Activated B cell treated with CpG ODN at 0.5 μM for 24 hours (primary cell): ENCODE results near the gene MAOB. TPM values are rescaled to one million over a fixed set of nuclear protein-coding genes. Genes with fewer than 3 reads are reported as not detected.

Source experiments
- ATAC-seq: fragments of 200-7000 bp; cut with Tn5 transposase; one replicate; pipeline ENCODE4 v1.10.0; 2021; ENCODE audit warnings: low read depth, mild to moderate bottlenecking, moderate library complexity
- CTCF ChIA-PET: fragments of 350-600 bp; sonication (Branson Sonifier 250); formaldehyde crosslinking; loops from one replicate; lab custom pipeline; 2021; ENCODE audit warnings: antibody characterized with exemption; lab: Charles Lee
- POLR2A ChIA-PET: fragments of 350-600 bp; sonication (Branson Sonifier 250); formaldehyde crosslinking; loops from one replicate; lab custom pipeline; 2021; ENCODE audit warnings: antibody characterized with exemption; lab: Charles Lee
- DNase-seq: peaks from one replicate; pipeline ENCODE4 v3.0.0; 2022
- H3K27ac Mint-ChIP-seq: one replicate; pipeline ENCODE4 v1.8.0; 2020; ENCODE audit warnings: mixed read lengths
- H3K27me3 Mint-ChIP-seq: one replicate; pipeline ENCODE4 v1.8.0; 2021; ENCODE audit warnings: mixed read lengths
- H3K36me3 Mint-ChIP-seq: one replicate; pipeline ENCODE4 v1.8.0; 2021; ENCODE audit warnings: low read depth, mixed read lengths
- H3K4me1 Mint-ChIP-seq: one replicate; pipeline ENCODE4 v1.8.0; 2021; ENCODE audit warnings: mixed read lengths
- H3K4me3 Mint-ChIP-seq: one replicate; pipeline ENCODE4 v1.8.0; 2020; ENCODE audit warnings: mild to moderate bottlenecking, mixed read lengths
- H3K9me3 Mint-ChIP-seq: one replicate; pipeline ENCODE4 v1.8.0; 2020; ENCODE audit warnings: mixed read lengths
- CTCF ChIP-seq: fragments of 200-600 bp; IDR thresholded peaks from one replicate; pipeline ENCODE4 v1.8.0; 2022; ENCODE audit warnings: antibody characterized with exemption, mild to moderate bottlenecking
- intact Hi-C: fragments of 100-400 bp; cut with micrococcal nuclease; formaldehyde crosslinking; loops from one replicate; pipeline ENCODE4 v1.15.1; 2024
- total RNA-seq: library from RNA; stranded (reverse); gene quantifications from 2 replicates; pipeline ENCODE4 v1.2.3, GENCODE V29; 2022

MAOB gene
- total RNA-seq, 1 donor from 2014 or later: not detected

GRCh38 chrX:43747476-43747875 is 134.8 kb downstream of the MAOB start:
- DNase-seq: no peak
- ChIA-PET CTCF (interaction anchor here (1.4 kb wide), 1 partner anchor 188 kb away, joined by 3 read pairs; no protein-coding TSS in a partner anchor), POLR2A (no interaction called here)
- no peak for TF ChIP-seq CTCF
- Mint-ChIP-seq H3K27ac (no peak overlapping the region), H3K36me3 (no peaks in the 10 kb centered on the region), H3K9me3 (no peaks in the 10 kb centered on the region), H3K27me3 (no peaks in the 10 kb centered on the region), H3K4me3 (no peak overlapping the region), H3K4me1 (peaks cover 3% of the 10 kb centered on the region)
- intact Hi-C loops: no loop called here
- ATAC-seq: no peak

DNA sequence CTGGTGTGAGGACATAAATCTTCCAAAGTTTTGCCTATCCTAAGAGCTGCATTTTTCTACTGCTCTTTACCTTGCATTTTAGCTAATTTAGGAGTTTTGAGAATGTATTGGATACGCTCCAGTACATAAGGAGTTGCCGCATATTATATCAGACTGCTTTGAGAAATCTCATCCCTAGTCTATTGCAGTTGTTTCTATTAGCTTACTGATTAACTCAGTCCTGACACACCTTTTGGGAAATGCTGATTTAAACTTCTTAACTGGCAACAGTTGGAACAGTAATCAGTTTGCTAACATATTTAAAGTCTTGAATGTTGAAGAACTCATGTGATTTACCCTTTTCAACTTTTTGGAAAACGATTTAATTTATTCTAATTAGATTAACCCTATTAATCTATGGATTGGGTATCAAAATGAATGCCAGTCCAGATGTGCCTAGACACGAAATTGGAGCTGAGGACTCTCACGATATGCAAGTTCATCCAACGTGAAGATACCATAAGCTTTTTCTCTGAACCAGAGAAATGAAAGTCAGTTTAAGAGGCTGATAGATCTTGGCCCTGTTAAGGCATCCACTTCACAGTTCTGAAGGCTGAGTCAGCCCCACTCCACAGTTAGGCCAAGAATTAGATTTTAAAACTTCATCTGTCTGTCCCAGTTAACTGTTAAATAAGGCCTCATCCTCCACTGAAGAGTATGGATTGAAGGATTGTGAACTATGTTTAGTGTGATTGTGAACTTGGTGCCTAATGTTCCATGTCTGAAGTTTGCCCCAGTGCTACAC is 136.1 kb downstream of the MAOB start:
- peaks cover 3% of the 10 kb centered on the region for H3K4me1 Mint-ChIP-seq
- CTCF ChIA-PET: no interaction called here
- H3K27ac Mint-ChIP-seq: no peak overlapping the region
- no peak overlapping the region for H3K4me3 Mint-ChIP-seq
- no peaks in the 10 kb centered on the region for H3K36me3 Mint-ChIP-seq
- no peak for TF ChIP-seq CTCF
- H3K27me3 Mint-ChIP-seq: no peaks in the 10 kb centered on the region
- no peaks in the 10 kb centered on the region for H3K9me3 Mint-ChIP-seq
- no peak for DNase-seq
- ATAC-seq: no peak
- POLR2A ChIA-PET: no interaction called here
- intact Hi-C loops: no loop called here

DNA sequence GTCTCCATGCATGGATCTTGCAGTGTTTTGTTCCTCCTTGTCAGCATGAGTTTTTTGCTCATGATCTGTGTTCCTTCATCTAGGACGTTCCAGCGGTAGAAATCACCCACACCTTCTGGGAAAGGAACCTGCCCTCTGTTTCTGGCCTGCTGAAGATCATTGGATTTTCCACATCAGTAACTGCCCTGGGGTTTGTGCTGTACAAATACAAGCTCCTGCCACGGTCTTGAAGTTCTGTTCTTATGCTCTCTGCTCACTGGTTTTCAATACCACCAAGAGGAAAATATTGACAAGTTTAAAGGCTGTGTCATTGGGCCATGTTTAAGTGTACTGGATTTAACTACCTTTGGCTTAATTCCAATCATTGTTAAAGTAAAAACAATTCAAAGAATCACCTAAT is 138.0 kb downstream of the MAOB start:
- intact Hi-C loops: no loop called here
- ATAC-seq (no peak), DNase-seq (no peak)
- ChIA-PET CTCF (no interaction called here), POLR2A (no interaction called here)
- no peak overlapping the region for H3K27ac Mint-ChIP-seq
- TF ChIP-seq CTCF: no peak
- no peaks in the 10 kb centered on the region for H3K4me1 Mint-ChIP-seq
- H3K36me3 Mint-ChIP-seq: no peaks in the 10 kb centered on the region
- H3K4me3 Mint-ChIP-seq: no peak overlapping the region
- H3K27me3 Mint-ChIP-seq: no peaks in the 10 kb centered on the region
- H3K9me3 Mint-ChIP-seq: no peaks in the 10 kb centered on the region

DNA sequence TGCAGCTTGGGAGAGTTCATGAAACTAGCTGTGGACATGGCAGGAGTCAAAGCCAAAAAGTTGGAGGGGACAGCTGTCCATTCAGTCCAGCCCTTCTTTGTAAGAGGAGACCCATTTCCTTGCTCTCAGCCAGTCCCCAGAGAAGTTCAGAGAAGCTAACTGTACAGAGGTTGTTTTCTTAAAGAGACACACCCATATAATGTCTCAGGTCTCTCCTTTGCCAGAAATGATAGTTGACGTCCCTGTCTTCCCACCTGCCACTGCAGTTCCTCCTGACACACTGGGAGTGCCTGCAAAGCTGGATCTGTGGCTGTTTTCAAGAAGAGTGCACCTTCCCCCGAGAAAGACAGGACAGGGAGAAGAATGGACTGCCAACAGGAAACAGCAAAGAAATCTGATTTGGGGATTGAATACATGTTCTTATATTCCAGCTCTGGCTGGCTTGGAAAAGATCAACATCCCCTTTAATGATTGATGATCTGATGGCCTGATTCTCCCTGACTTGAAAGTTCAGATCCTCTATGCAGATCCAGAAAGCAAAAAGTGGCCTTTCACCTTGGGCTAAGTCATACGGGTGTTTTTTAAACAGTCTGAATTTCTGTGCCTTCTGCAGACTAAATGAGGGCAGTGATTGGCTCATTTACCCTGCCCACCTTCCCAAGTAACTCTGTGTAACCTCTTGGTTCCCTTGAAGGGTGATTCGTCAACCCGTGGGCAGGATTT is 139.0 kb downstream of the MAOB start:
- no peaks in the 10 kb centered on the region for H3K27me3 Mint-ChIP-seq
- no peak for DNase-seq
- no peak overlapping the region for H3K27ac Mint-ChIP-seq
- TF ChIP-seq CTCF: no peak
- no peak for ATAC-seq
- H3K9me3 Mint-ChIP-seq: no peaks in the 10 kb centered on the region
- no peaks in the 10 kb centered on the region for H3K4me1 Mint-ChIP-seq
- no peak overlapping the region for H3K4me3 Mint-ChIP-seq
- CTCF ChIA-PET: no interaction called here
- intact Hi-C loops: no loop called here
- POLR2A ChIA-PET: no interaction called here
- no peaks in the 10 kb centered on the region for H3K36me3 Mint-ChIP-seq

- no peak overlapping the region for H3K27ac Mint-ChIP-seq
- intact Hi-C loops: no loop called here
- DNase-seq (no peak), ATAC-seq (no peak)
- no peaks in the 10 kb centered on the region for H3K4me1 Mint-ChIP-seq
- no peak overlapping the region for H3K4me3 Mint-ChIP-seq
- no peaks in the 10 kb centered on the region for H3K9me3 Mint-ChIP-seq
- no peak for TF ChIP-seq CTCF
- H3K27me3 Mint-ChIP-seq: no peaks in the 10 kb centered on the region
- ChIA-PET CTCF (no interaction called here), POLR2A (no interaction called here)
- H3K36me3 Mint-ChIP-seq: no peaks in the 10 kb centered on the region
Measured at GRCh38 chrX:43741843-43742573, 140.2 kb downstream of the MAOB start.
